ENCODE measurements around the gene MAPK11. TPM values are rescaled to one million over a fixed set of nuclear protein-coding genes. Genes with fewer than 3 reads are reported as not detected.

Gene MAPK11
- total RNA-seq, 1 donor from 2014 or later = 10.0 TPM

- intact Hi-C loops (cut with DNase I) = no loop called here
- DNase-seq (ENCODE audit: missing footprints) (peak; percentile 44), ATAC-seq (no peak)
These were observed 48.5 kb downstream of the MAPK11 start for GRCh38 chr22:50221410-50222300.

- peak; percentile 61 for DNase-seq (ENCODE audit: missing footprints)
- ATAC-seq = no peak
- intact Hi-C loops (cut with DNase I) = no loop called here
These were observed 49.4 kb downstream of the MAPK11 start for GRCh38 chr22:50220603-50221409.

- intact Hi-C loops (cut with DNase I) = no loop called here
- ATAC-seq (no peak), DNase-seq (ENCODE audit: missing footprints) (no peak)
These were observed 50.2 kb downstream of the MAPK11 start for GRCh38 chr22:50219800-50220602.

GRCh38 chr22:50218996-50219727, 51.0 kb downstream of the MAPK11 start:
- peak; percentile 80 for ATAC-seq
- intact Hi-C loops (cut with DNase I) = no loop called here
- DNase-seq (ENCODE audit: missing footprints) = peak; percentile 90

GRCh38 chr22:50218153-50218995, 51.8 kb downstream of the MAPK11 start:
- DNase-seq (ENCODE audit: missing footprints) = peak; percentile 62
- peak; percentile 18 for ATAC-seq
- intact Hi-C loops (cut with DNase I) = no loop called here

- intact Hi-C loops (cut with DNase I) = no loop called here
These were observed 52.5 kb downstream of the MAPK11 start for GRCh38 chr22:50217543-50218152.

DNA sequence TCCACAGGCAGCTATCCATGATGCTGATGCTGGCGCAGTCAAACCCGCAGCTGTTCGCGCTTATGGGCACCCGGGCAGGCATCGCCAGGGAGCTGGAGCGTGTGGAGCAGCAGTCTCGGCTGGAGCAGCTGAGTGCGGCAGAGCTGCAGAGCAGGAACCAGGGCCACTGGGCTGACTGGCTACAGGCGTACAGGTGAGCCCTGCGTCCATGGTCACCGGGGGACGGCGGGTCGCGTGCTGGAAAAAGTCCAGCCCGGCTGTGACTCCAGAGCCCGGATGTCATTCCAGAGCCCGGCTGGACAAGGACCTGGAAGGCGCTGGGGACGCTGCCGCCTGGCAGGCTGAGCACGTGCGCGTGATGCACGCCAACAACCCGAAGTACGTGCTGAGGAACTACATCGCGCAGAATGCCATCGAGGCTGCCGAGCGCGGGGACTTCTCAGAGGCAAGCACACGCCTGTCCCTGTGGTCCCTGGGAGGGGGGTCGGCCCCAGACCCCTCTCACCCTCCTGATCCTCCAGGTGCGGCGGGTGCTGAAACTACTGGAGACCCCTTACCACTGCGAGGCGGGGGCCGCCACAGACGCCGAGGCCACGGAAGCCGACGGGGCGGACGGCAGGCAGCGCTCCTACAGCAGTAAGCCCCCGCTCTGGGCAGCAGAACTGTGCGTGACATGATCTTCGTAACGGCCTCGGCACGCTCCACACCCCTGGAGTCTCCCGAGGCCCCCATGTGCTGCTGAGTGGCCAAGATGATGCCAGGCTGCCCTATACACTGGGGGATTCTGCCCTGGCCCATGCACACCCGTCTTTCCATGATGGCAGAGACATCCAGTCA, 53.3 kb downstream of the MAPK11 start:
- ATAC-seq = no peak
- peak; percentile 57 for DNase-seq (ENCODE audit: missing footprints)
- intact Hi-C loops (cut with DNase I) = no loop called here

More at GRCh38 chr22:50217543-50218152, 52.5 kb downstream of the MAPK11 start:
- peak; percentile 57 for DNase-seq (ENCODE audit: missing footprints)
- ATAC-seq = no peak

GRCh38 chr22:50216055-50216683, 54.0 kb downstream of the MAPK11 start:
- ATAC-seq (no peak), DNase-seq (ENCODE audit: missing footprints) (peak; percentile 39)
- intact Hi-C loops (cut with DNase I) = no loop called here

- ATAC-seq = no peak
- peak; percentile 37 for DNase-seq (ENCODE audit: missing footprints)
- intact Hi-C loops (cut with DNase I) = no loop called here
These were observed 54.7 kb downstream of the MAPK11 start for GRCh38 chr22:50215297-50216054.

Other genes starting within 250 kb of the MAPK11 start
- gene TTLL8, start 212.1 kb downstream of the MAPK11 start, total RNA-seq = not detected
- 0.05 TPM for gene MLC1, start 185.0 kb downstream of the MAPK11 start, total RNA-seq
- gene MOV10L1, start 180.4 kb downstream of the MAPK11 start, total RNA-seq = not detected
- gene PANX2, start 99.6 kb downstream of the MAPK11 start, total RNA-seq = 0.43 TPM
- 22.3 TPM for gene TRABD, start 84.5 kb downstream of the MAPK11 start, total RNA-seq
- 15.5 TPM for gene SELENOO, start 69.4 kb downstream of the MAPK11 start, total RNA-seq
- 17.5 TPM for gene TUBGCP6, start 25.4 kb downstream of the MAPK11 start, total RNA-seq
- 14.5 TPM for gene HDAC10, start 19.1 kb downstream of the MAPK11 start, total RNA-seq
- 18.2 TPM for gene MAPK12, start 8.7 kb downstream of the MAPK11 start, total RNA-seq
- gene PLXNB2, start 37.3 kb upstream of the MAPK11 start, total RNA-seq = 70.6 TPM
- 1.7 TPM for gene DENND6B, start 56.6 kb upstream of the MAPK11 start, total RNA-seq
- gene PPP6R2, start 72.9 kb upstream of the MAPK11 start, total RNA-seq = 42.4 TPM
- gene SBF1, start 204.7 kb upstream of the MAPK11 start, total RNA-seq = 47.7 TPM
- gene ADM2, start 211.2 kb upstream of the MAPK11 start, total RNA-seq = not detected
- gene MIOX, start 216.5 kb upstream of the MAPK11 start, total RNA-seq = not detected
- 24.9 TPM for gene LMF2, start 237.3 kb upstream of the MAPK11 start, total RNA-seq
- gene NCAPH2, start 237.8 kb upstream of the MAPK11 start, total RNA-seq = 26.7 TPM

Data from Right ventricle myocardium inferior (tissue), 1 donor.